ENCODE results near the gene ZC3H12A.

ZC3H12A gene

GRCh38 chr1:37471345-37472231 lies 2.8 kb upstream of the ZC3H12A start:
- H3K27me3 ChIP-seq (ENCODE audit: control insufficient read depth, low read length), result peaks cover 29% of the 10 kb centered on the region
- peaks cover 4% of the 10 kb centered on the region; the same call in 1 of the 2 replicates for H3F3A ChIP-seq (ENCODE audit: control insufficient read depth, insufficient read depth)
- H3K4me2 ChIP-seq (ENCODE audit: low read length), result no peak overlapping the region
- no peaks in the 10 kb centered on the region for H3K9me2 ChIP-seq (replicated peaks; ENCODE audit: control insufficient read depth, low read length)
- H3K4me1 ChIP-seq (ENCODE audit: control insufficient read depth, low read length), result peaks cover 20% of the 10 kb centered on the region
- peaks cover 21% of the 10 kb centered on the region for H3K79me2 ChIP-seq (ENCODE audit: control insufficient read depth, low read length)
- peaks cover 7% of the 10 kb centered on the region; the same call in 1 of the 2 replicates for H4K20me1 ChIP-seq (ENCODE audit: control insufficient read depth, insufficient read depth, low read depth, low read length)
- no peak for TF ChIP-seq EZH2phosphoT487 (IDR thresholded peaks at IDR 0.05; ENCODE audit: borderline replicate concordance, low read length)
- TF ChIP-seq, protein P1, sequence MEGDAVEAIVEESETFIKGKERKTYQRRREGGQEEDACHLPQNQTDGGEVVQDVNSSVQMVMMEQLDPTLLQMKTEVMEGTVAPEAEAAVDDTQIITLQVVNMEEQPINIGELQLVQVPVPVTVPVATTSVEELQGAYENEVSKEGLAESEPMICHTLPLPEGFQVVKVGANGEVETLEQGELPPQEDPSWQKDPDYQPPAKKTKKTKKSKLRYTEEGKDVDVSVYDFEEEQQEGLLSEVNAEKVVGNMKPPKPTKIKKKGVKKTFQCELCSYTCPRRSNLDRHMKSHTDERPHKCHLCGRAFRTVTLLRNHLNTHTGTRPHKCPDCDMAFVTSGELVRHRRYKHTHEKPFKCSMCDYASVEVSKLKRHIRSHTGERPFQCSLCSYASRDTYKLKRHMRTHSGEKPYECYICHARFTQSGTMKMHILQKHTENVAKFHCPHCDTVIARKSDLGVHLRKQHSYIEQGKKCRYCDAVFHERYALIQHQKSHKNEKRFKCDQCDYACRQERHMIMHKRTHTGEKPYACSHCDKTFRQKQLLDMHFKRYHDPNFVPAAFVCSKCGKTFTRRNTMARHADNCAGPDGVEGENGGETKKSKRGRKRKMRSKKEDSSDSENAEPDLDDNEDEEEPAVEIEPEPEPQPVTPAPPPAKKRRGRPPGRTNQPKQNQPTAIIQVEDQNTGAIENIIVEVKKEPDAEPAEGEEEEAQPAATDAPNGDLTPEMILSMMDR (IDR thresholded peaks at IDR 0.05; ENCODE audit: low read depth, low read length, poor library complexity, severe bottlenecking), result no peak
- no peak overlapping the region for H3K4me3 ChIP-seq (ENCODE audit: low read length)
- no peak overlapping the region for H3K27ac ChIP-seq (ENCODE audit: low read depth, low read length)
- H3K36me3 ChIP-seq (ENCODE audit: control insufficient read depth, low read length), result peaks cover 19% of the 10 kb centered on the region
- no peaks in the 10 kb centered on the region for H3K9me3 ChIP-seq (ENCODE audit: control insufficient read depth, insufficient read depth, low read length)

DNA sequence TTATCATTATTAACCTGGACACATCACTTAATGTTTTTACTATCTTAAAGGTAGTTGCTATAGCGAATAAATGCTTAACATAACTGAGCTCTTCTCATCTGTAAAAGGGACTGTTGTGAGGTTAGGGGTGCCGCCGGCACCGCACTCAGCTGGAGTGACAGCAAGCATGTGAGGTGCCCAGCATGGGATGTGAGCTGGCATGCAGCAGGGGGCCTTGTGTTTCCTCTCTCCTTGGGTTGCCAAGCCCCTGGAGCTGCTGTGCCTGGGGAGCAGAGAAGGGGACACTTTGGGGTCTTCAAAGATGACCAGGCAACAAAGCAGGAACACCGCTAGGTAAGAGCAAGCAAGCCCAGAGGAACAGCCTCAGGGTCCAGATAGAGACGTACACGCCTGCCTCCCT lies 2.1 kb upstream of the ZC3H12A start:
- H3K79me2 ChIP-seq (ENCODE audit: control insufficient read depth, low read length), result peaks cover 28% of the 10 kb centered on the region
- H3K9me2 ChIP-seq (replicated peaks; ENCODE audit: control insufficient read depth, low read length), result no peaks in the 10 kb centered on the region
- peaks cover 27% of the 10 kb centered on the region for H3K4me1 ChIP-seq (ENCODE audit: control insufficient read depth, low read length)
- H3K36me3 ChIP-seq (ENCODE audit: control insufficient read depth, low read length), result peaks cover 25% of the 10 kb centered on the region
- H3F3A ChIP-seq (ENCODE audit: control insufficient read depth, insufficient read depth), result peaks cover 4% of the 10 kb centered on the region; the same call in 1 of the 2 replicates
- no peak overlapping the region for H3K4me2 ChIP-seq (ENCODE audit: low read length)
- H3K4me3 ChIP-seq (ENCODE audit: low read length), result no peak overlapping the region
- H3K9me3 ChIP-seq (ENCODE audit: control insufficient read depth, insufficient read depth, low read length), result no peaks in the 10 kb centered on the region
- H4K20me1 ChIP-seq (ENCODE audit: control insufficient read depth, insufficient read depth, low read depth, low read length), result peaks cover 7% of the 10 kb centered on the region; the same call in 1 of the 2 replicates
- TF ChIP-seq, protein P1 (IDR thresholded peaks at IDR 0.05; ENCODE audit: low read depth, low read length, poor library complexity, severe bottlenecking), result no peak
- TF ChIP-seq EZH2phosphoT487 (IDR thresholded peaks at IDR 0.05; ENCODE audit: borderline replicate concordance, low read length), result no peak
- no peak overlapping the region for H3K27ac ChIP-seq (ENCODE audit: low read depth, low read length)
- H3K27me3 ChIP-seq (ENCODE audit: control insufficient read depth, low read length), result peaks cover 29% of the 10 kb centered on the region

DNA sequence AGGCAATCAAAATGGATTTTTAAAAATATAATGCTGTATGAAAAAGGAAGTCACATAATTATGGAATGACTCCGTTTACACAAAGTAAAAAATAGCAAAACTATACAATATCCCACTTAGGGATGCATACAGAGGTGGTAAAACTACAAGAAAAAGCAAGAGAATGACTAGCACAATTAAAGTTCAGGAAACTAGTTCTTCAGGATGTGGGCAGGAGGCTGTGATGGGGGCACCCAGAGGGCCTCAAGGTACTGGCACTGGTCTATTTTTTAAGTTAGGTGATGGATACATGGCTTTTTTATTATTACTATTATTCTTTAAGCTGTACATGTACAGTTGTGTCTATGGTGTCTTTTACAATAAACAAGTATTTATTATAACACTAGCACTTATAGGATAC lies 1.4 kb upstream of the ZC3H12A start:
- H3K4me2 ChIP-seq (ENCODE audit: low read length), result no peak overlapping the region; the same call in 1 of the 2 replicates
- peaks cover 35% of the 10 kb centered on the region for H3K79me2 ChIP-seq (ENCODE audit: control insufficient read depth, low read length)
- peaks cover 34% of the 10 kb centered on the region for H3K4me1 ChIP-seq (ENCODE audit: control insufficient read depth, low read length)
- H3K36me3 ChIP-seq (ENCODE audit: control insufficient read depth, low read length), result peaks cover 31% of the 10 kb centered on the region
- H3K4me3 ChIP-seq (ENCODE audit: low read length), result no peak overlapping the region
- TF ChIP-seq, protein P1 (IDR thresholded peaks at IDR 0.05; ENCODE audit: low read depth, low read length, poor library complexity, severe bottlenecking), result no peak
- TF ChIP-seq EZH2phosphoT487 (IDR thresholded peaks at IDR 0.05; ENCODE audit: borderline replicate concordance, low read length), result no peak
- peaks cover 5% of the 10 kb centered on the region for H3F3A ChIP-seq (ENCODE audit: control insufficient read depth, insufficient read depth)
- peaks cover 10% of the 10 kb centered on the region; the same call in 1 of the 2 replicates for H4K20me1 ChIP-seq (ENCODE audit: control insufficient read depth, insufficient read depth, low read depth, low read length)
- no peaks in the 10 kb centered on the region for H3K9me2 ChIP-seq (replicated peaks; ENCODE audit: control insufficient read depth, low read length)
- no peak overlapping the region for H3K27ac ChIP-seq (ENCODE audit: low read depth, low read length)
- H3K27me3 ChIP-seq (ENCODE audit: control insufficient read depth, low read length), result peaks cover 29% of the 10 kb centered on the region
- no peaks in the 10 kb centered on the region for H3K9me3 ChIP-seq (ENCODE audit: control insufficient read depth, insufficient read depth, low read length)
